ENCODE results near the gene C1QTNF9B.

- TF ChIP-seq CTCF (IDR thresholded peaks at IDR 0.05; ENCODE audit: low read depth, low read length) (no peak), EZH2phosphoT487 (IDR thresholded peaks at IDR 0.05; ENCODE audit: low read depth) (no peak)
Observed at GRCh38 chr13:23901365-23901764, 4.1 kb upstream of the C1QTNF9B start.

Measured in OCI-LY3 (cell line).